ENCODE measurements around the gene ZNF783.
"Not testable (repeated sequence)": the region's sequence is repeated elsewhere in the genome, so short reads cannot be mapped to it uniquely, and the experiment has no call there.

Gene ZNF783

DNA sequence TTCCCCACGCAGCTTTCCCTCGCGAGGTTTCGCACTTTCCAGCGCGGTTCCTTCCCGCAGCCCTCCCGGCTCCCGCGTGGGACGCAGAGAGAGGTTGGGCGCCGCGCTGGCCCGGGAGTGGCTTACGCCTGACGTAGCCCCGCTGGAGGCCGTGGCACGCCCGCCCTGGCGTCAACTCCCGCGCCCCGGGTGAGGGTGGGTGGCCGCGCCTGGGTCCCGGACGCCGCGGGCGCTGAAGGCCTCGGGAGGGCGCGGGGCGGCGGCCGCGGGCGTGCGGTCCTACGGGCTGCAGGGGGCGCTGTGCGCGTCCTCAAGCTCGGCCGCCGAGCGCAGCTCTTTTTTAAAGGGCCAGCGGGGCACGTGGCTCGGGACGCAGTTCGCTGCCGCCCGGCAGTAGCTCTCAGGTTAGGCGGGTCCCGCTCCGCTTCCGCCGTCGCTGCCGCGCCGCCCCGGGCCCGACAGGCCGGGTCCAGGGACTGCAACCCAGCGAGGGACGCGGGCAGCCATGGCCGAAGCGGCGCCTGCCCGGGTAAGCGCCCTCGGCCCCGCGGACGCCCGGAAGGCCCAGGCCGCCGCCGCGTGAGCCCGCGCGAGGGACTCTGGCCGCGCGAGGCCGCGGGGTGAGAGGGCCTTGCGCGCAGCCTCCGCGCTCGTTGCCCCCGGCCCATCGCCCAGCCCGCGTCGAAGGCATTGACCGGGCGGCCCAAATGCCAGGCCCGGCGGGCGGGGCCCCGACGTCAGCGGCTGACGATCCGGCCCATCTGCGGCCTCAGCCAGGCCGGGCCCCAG, at the start of gene ZNF783:
ZNF783 (plus strand) TSS at position 368 of the 789 bp plus-strand sequence; CDS start at position 506, 138 bp downstream.
- DNase-seq = peak; percentile 85 to 87

DNA sequence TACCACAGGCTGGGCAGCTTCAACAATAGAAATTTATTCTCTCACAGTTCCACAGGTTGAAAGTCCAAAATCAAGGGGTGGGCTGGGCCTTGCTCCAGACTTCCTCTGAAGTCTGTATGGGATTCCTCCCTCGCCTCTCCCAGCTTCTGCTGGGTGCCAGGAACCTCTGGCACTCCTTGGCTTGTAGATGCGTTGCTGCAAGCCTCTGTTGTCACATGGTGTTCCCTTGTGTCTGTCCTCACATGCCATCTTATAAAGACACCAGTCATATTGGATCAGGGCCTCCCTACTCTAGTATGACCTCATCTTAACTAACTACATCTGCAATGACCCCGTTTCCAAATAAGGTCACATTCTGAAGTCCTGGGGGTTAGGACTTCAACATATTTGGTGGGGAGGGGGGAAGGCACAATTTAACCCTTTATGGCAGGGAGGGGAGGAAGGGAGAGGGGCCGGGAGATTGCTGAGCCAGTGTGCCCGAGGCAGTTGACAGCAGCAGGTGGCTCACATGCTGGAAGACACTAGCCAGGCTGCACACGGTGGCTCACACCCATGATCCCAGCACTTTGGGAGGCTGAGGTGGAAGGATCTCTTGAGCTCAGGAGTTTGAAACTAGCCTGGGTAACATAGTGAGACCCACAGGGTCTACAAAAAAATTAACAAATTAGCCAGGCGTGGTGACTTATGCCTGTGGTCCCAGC, 47.8 kb upstream of the ZNF783 start:
- no peak for DNase-seq

DNA sequence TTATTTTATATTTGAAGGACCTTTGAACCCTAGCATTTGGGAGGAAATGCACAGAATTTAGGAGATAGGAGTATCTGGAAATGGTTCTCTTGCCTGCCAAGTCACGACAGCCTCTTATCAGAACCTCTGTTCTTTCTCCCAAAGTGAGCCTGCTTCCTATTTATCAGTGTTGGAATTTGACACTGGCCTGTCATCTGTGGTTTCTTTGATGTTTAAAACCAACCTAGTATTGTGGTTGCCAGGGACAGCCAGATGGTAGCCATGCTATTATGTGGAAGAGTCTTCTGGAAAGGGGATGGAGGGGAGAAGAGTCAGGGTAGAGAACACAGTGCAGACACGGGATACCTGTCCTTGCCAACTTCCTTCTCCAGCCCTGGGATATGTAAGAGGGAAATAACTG, 45.6 kb upstream of the ZNF783 start:
- no peak for DNase-seq

GRCh38 chr7:149217570-149217969, 44.4 kb upstream of the ZNF783 start:
- no peak for DNase-seq

- DNase-seq = no peak
Observed at GRCh38 chr7:149218469-149219420, 43.3 kb upstream of the ZNF783 start.

- no peak for DNase-seq
Observed at GRCh38 chr7:149220534-149220933, 41.5 kb upstream of the ZNF783 start.

- no peak for DNase-seq
Observed at GRCh38 chr7:149223176-149223575, 38.8 kb upstream of the ZNF783 start.

GRCh38 chr7:149223761-149224160, 38.2 kb upstream of the ZNF783 start:
- no peak for DNase-seq

- no peak for DNase-seq
Observed at GRCh38 chr7:149224352-149224751, 37.6 kb upstream of the ZNF783 start.

- DNase-seq = no peak
Observed at GRCh38 chr7:149225106-149225505, 36.9 kb upstream of the ZNF783 start.

- DNase-seq = no peak
Observed at GRCh38 chr7:149225656-149226055, 36.3 kb upstream of the ZNF783 start.

DNA sequence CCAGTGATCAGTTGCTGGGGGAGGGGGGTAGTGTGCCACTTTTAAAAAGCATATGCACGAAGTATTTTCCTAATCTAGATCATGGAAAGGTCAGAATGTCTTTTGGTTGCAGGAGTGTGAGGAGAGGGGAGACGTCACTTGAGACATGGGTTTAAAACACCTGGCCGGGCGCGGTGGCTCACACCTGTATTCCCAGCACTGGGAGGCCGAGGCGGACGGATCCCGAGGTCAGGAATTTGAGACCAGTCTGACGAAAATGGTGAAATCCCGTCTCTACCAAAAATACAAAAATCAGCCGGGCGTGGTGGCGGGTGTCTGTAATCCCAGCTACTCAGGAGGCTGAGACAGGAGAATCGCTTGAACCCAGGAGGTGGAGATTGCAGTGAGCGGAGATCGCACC, 35.6 kb upstream of the ZNF783 start:
- DNase-seq = not testable (repeated sequence)

- DNase-seq = no peak
Observed at GRCh38 chr7:149226840-149227494, 35.0 kb upstream of the ZNF783 start.

GRCh38 chr7:149228831-149229471, 33.0 kb upstream of the ZNF783 start:
- DNase-seq = no peak

DNA sequence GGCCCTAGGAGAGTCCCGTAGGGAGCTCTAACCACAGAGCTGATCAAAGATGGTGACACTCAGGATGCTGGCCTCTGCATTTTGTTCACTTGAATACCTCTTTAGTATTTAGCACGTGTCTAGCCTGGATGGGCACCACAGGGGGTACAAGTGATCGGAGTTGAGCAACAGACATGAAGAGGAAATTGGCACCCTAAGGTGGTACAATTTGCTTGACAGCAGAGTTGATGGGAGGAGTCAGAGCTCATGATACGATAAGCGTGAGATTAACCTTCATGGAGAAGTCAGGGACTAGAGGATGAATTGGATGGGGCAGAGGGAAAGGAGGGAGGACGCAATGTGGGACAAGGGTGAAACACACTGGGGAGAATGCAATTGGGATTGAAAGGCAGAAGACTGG, 32.5 kb upstream of the ZNF783 start:
- DNase-seq = no peak

DNA sequence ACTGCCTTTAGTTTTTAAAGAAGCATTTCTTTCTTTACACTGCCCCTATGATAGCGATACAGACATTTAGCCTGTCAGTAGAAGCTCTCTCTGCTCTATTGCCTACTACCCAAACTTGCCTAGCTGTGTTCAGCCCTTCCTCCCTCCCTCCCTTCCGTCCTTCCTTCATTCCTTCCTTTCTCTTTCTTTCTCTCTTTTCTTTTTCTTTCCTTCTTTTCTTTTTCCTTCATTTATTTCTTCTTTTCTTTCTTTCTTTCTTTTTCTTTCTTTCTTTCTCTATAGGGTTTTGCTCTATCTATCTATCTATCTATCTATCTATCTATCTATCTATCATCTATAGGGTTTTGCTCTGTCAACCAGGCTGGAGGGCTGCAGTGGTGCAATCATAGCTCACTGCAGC, 29.6 kb upstream of the ZNF783 start:
- no peak for DNase-seq

DNA sequence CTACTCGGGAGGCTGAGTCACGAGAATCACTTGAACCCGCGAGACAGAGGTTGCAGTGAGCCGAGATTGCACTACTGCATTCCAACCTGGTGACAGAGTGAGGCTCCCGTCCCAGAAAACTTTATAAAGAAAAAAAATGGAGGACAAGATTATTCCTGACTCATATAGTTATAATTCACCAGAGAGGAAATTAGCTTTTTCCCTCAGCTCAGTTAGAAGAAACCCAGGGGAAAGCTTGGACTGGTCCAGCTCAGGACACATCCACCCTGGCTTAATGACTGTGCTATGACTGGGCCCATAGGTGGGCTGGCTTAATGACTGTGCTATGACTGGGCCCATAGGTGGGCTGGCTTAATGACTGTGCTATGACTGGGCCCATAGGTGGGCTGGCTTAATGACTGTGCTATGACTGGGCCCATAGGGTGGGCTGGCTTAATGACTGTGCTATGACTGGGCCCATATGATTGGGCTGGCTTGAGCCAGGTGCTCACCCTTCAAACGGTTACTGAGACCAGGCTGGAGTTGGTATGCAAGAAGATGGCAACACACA, 28.3 kb upstream of the ZNF783 start:
- not testable (repeated sequence) for DNase-seq

DNA sequence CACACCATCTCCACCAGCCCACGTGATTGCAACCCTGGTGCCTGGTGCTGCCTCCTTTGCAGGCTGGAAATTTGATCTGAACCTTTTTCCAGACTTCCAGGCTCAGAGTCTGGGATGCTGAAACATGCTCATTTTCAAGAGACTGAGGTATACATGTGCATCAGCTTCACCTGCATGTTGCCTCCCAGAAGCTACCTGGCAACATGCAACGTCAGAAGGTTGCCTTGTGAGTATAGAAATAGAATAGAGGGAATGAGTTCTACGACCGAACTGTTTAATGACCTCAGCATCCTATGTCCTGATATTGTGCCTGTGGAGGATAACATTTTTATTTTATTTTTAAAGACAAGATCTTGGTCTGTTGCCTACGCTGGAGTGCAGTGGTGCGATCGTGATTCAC, 24.5 kb upstream of the ZNF783 start:
- DNase-seq = no peak

GRCh38 chr7:149238051-149238450, 23.9 kb upstream of the ZNF783 start:
- no peak for DNase-seq

- peak; percentile 91 to 92 for DNase-seq
Observed at GRCh38 chr7:149239345-149240143, 22.5 kb upstream of the ZNF783 start, which contains the start of gene ZNF212. Gene ZNF212 (plus strand): TSS chr7:149239651. CDS start chr7:149239779, 128 bp downstream.

DNA sequence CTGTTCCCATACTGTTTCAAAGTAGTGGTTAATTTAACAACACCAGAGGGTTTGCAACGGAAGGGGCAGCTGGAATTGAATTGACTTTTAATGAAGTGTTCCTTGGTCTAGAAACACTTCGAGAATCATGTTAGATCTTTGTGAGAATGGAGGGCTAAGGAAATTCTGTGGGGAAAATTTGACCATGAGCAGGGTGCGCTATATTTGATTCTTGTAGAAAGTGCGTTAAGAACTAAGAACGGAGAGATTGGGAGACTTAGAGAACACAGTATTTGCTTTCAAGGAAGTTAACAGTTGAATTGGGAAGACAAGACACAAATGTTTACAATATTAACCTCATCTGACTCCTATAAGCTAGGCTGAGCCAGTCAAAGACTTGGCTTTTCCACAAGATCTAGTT, 21.4 kb upstream of the ZNF783 start:
- no peak for DNase-seq

Measured in stimulated activated CD4-positive, alpha-beta T cell treated with anti-CD3 and anti-CD28 coated beads, Interleukin-2, amount 100 ng/mL, for 24 hours (primary cell).